CD4-positive, alpha-beta T cell treated with Interleukin-21 for 1 hour (primary cell): ENCODE measurements around the gene CYP2W1.
"Not testable (repeated sequence)": the region's sequence is repeated elsewhere in the genome, so short reads cannot be mapped to it uniquely, and the experiment has no call there.

Source experiments
- DNase-seq: peaks from one replicate; pipeline ENCODE4 v3.0.0-alpha.2; 2020

The CYP2W1 gene

DNA sequence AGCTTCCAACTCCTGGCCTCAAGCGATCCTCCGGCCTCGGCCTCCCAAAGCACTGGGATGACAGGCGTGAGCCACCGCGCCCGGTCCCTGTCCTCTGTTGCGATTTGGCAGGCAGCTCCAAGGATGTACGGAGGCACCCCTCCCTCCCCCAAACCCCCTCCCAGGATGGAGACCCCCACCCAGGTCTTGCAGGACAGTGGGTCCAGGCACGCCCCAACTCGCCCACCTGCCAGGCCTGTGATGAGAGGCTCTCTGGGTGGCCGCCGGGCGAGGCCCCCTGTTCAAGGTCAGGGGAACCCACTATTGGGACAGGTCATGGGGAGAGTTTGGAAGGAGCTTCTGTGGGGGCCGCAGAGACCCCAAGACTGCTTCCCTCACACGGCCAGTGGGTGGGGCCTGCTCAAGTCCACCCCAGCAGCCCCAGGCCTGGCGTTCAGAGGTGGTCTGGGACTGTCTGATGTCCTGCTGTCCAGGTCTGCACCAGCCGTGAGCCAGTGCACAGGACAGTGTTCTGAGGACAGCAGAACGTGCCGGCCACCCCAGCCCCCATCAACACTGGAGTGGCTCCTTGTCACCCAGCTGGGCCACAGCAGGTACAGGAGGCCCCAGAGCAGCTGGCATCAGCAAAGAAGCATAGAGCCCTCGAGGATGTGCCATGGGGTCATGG lies 31.0 kb upstream of the CYP2W1 start:
- no peak for DNase-seq

DNA sequence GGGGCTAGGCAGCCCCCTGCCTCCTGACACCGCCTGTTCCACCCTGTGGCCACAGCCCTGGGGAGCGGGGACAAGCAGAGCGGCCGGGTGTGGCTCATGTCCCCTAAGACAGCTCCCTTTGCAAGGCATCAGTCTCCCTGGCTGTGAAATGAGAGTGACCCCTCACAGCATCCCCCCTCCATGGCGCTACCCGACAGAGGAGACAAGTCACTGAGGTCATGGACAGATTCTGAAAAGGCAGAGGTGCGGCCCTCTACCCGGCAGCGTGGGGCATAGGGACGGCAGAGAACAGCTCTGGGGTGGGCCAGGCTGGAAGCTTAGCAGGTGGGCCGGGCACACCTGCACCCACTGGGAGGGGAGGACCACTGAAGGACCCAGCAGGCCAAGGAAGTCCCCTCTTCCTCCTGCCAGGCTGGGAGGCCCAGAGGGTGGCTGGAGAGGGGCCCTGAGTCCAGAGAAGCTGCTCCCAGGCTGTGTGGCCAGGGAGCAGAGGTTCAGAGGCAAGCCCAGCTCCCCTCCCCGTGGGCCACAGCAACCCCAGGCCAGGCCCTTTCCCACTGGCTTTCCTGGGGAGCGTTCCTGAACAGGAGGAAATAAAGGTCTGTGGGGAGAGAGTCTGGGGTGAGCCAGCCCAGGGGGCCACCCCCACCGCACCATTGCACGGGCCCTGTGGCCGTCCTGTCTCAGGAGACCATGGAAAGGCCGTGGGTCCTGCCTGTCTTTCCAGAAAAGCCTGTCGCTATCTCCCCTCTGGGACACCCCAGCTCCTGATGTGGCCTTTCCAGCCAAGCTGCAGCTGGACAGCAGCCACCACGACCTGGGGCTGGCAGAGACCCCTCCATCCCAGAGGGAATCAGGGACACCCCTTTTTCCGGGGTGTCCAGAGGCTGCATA lies 30.2 kb upstream of the CYP2W1 start:
- DNase-seq, result no peak

DNA sequence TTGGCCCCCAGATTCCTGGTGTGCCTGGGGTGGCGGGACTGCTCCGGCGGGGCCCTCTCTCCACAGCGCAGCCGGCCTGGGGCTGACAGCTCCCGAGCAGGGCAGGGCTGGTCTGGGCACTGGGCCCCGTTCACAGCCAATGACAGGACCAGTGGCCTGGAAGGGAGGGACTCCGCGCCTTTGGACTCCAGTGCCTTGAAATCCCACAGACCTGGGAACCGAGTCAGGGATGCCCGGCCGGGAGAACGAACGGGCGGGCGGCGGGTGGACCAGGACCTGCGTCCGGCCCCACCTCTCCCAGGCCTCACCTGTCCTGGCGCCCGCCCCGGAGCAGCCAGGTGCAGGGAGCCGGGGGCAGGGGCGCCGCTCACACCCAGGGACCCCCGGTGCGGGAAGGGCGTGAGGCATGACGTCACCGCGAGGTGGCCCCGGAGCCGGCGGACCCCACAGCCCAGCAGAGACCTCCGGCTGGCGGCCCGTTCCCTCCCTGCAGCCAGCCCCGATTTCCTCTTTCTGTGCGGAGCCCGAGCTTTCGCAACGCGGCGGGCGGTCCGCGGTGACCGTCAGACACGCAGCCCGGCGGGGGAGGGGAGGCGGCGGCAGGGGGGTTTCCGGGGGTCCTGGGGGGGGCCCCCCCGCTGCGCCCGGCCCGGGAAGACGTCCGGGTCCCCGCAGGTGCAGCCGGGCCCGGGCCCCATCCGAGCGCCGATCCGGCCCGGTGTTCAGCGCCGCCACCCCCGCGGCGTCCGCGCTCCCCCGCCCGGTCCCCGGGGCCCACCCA lies 29.2 kb upstream of the CYP2W1 start:
- peak; percentile 37 for DNase-seq

DNA sequence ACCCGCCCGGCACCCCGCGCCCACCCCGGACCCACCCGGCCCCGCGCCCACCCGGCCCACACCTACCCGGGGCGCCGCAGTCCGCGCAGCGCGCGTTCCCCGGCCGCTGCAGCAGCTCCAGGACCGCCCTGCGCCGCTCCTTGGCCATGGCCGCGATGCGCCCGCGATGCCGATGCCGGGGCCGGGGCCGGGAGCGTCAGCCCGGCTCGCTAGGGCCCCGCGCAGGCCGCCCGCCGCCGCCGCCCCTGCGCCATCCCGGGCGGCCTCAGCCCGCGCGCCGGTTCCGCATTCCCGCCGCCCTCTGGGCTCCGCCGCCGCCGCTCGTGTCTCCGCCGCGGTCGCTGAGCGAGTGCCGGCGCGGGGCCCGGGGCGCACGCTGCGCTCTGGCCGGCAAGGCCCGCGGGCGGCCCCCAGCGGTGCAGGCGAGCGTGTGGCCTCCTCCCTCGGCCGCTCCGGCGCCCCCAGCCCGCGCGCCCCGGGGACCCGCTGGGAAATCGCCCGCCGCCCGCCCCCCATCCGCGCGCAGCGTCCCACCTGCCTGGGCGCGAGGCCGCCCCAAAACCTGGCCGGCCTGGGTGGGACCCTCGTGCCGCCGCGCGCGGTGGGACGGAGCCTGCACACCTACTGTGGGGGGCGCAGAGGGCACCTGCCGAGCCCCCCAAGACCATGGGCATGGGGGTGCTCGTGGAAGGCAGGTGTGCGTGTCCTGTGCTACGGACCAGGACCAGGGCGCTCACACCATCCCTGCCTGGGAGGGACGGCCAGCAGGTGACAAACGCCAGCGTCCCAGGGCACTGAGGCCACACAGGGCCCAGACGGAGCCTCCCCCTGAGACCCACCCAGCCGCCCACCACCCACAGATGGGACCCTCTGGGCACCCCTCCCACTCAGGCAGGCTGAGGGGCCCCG lies 28.4 kb upstream of the CYP2W1 start, which contains the start of gene ADAP1:
TSS of gene ADAP1 (minus strand) at position 351 of the 909 bp plus-strand sequence. CDS start at position 148, 203 bp downstream.
- peak; percentile 66 for DNase-seq

DNA sequence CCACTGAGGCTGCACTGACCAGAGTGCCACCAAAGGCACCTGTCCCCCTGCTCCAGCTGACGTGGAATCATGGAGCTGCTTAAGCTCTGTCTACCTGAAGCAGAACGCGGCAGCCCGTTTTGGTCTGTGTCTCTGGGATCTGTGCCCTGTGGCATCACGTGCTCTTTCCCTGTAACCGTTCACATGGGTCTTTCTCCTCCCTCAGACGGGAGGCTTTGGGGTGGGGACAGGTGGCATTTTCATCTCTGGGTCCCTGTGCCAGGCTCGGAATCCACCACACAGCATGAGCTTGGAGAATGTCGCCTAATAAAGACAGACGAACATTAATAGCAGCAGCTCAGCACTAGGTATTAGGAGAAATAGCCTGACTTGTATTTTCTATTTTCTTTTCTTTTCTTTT lies 26.9 kb upstream of the CYP2W1 start:
- no peak for DNase-seq

DNA sequence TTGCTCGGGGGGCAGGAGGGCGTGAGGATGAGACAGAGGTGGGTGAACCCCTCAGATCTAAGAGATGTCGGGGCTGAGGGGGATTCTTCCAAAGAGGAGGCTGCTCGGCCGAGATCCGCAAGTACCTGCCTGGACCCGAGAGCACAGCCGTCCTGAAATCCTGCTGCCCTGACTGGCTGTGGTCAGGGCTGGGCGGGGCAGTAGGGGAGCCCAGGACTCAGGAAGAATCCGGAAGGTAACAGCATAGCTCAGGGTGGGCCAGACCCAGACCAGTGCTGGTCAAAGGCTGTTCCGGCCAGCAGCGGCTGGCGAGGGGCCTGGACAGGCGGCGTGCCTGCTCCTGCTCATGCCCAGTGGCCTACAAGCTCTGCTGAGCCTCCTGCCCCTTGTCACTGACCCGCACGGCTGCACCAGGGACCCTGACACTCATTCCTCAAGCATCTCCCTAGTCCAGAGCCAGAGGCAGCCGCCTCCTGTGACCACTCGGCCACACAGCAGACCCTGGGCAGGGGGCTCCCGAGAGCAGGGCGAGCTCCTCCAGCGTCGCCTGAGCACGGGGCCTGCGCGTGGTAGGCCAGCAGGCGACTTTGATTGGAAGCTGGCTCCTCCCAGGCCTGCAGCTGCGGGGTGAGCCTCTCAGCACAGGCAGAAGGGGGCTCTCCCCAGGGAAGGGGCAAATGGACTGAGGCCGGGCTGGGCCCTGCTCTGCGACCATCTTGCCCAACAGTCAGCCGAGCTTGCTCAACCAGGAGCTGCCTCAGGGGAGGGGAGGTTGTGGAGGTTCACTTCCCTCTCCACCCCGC lies 25.4 kb upstream of the CYP2W1 start:
- DNase-seq, result no peak

DNA sequence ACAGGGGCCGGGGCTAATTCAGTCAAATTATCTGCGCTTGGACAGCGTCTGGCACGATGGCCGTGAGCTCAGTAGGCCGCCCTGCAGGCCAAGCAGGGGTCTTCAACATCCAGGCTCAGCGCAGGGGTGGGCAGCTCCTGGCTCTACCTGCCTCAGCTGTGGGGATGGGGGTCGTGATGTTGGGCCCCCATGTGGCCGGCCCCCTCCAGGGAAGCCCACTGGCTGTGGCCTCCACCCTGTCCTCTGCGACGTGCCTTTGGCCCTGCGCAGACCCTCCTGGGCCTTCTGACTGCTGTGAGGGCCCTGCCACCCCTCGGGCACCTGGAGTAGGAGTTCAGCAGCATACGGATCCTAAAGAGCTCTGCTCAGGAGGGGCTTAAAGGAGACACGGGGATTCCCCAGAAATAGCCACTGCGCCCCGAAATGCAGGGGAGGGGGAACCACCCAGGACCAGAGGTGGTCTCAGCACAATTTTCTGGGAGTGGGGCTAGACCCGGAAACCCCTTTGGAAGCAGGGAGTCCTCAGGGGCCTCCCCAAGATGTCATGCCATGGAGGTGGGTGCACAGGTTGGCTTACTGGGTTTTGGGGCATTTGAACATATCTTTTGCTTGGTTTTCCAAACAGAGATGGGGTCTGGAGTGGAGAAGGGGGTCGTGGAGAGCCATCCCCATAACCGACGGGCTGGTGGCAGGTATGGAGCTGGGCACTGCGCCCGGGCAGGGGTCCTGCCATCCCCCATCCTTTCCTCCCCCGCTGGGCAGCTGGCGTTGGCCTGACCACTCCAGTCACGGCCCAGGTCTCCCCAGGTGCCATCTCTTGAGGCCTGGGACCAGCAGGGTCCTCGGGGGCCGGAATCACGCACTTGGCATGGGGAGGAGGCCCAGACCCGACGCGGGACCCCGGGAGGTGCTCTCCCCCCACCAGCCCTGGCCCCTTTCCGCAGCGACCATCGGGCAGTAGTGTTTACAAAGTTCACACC lies 24.5 kb upstream of the CYP2W1 start:
- DNase-seq, result no peak

DNA sequence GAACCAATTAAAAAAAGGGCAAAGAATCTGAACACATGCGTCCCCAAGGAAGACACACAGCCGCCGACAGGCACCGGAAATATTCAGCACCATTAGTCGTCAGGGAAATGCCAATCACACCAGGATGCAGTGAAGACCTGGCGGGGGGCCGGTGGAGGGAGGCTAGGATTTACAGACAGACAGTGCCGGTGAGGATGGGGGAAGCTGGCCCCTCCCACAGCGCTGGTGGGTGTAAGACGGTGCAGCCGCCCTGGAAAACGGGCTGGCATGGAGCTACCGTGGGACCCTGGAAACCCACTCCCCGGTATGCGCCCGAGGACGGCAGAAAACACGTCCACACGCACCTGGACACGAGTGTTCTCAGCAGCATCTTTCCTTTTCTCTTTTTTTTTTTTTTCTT lies 23.7 kb upstream of the CYP2W1 start:
- no peak for DNase-seq

DNA sequence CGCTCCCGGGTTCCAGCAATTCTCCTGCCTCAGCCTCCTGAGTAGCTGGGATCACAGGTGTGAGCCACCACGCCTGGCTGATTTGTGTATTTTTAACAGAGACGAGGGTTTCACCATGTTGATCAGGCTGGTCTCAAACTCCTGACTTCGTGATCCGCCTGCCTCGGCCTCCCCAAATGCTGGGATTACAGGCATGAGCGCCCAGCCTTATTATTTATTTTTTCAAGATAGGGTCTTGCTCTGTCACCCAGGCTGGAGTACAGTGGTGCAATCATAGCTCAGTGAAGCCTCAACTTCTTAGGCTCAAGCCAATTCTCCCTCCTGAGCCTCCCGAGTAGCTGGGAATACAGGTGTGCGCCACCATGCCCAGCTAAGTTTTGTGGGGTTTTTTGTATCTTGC lies 23.2 kb upstream of the CYP2W1 start:
- not testable (repeated sequence) for DNase-seq

DNA sequence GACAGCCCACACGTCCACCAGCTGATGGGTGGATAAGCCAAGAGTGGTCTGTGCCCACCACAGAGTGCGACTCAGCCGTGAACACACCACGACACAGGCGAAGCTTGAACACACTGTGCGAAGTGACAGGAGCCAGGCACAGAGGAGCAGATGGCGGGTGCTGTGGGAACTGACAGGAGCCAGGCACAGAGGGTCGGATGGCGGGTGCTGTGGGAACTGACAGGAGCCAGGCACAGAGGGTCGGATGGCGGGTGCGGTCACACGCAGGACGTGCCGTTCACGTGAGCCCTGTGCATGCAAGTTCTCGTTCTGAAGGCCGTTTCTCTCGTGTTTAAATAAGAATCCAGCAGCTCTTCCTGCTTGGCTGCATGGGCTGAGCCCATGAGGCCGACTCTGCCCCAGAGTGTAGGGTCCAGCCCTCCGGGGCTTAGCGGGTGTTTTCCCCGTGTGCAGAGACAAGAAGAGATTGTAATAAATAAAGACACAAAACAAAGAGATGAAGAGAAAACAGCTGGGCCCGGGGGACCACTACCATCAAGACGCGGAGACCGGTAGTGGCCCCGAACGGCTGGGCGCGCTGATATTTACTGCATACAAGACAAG lies 22.6 kb upstream of the CYP2W1 start:
- DNase-seq, result no peak

DNA sequence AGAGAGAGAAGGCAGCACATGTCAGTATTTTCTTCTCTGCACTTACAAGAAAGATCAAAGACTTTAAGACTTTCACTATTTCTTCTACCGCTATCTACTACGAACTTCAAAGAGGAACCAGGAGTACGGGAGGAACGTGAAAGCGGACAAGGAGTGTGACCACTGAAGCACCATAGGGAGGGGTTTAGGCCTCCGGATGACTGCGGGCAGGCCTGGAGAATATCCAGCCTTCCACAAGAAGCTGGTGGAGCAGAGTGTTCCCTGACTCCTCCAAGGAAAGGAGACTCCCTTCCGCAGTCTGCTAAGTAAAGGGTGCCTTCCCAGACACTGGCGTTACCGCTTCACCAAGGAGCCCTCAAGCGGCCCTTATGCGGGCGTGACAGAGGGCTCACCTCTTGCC lies 22.0 kb upstream of the CYP2W1 start:
- DNase-seq, result not testable (repeated sequence)

DNA sequence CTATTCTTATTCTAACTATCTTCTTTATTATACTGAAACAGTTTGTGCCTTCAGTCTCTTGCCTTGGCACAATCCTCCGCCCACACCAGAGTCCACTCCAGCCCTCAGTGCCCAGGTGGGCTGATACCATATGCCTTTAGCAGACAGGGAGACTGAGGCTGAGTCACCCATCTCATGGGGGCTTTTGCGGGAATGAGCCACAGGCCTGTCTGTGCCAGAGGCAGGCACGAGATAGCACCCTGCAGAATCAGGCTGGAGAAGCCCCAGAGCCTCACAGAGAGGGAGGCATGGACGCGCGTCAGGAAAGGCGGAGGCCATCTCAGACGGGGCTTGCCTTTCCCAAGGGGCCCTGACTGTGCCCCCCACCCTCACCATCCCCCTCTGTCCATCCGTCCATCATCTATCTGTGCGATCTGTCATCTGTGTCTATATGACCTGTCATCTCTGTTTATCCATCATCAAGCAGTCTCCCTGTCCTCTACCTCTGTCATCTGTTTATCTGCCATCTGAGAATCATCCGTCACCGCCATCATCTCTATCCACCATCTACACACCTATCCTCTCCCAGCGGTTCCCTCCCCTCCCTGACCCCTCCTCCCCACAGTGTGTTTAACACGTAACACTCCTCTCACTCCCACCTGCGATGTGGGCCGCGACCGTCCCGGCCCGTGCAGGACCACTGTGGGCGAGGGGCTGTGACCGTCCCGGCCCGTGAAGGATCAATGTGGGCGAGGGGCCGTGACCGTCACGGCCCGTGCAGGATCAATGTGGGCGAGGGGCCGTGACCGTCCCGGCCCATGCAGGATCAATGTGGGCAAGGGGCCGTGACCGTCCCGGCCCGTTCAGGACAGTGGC lies 21.2 kb upstream of the CYP2W1 start:
- DNase-seq, result no peak

DNA sequence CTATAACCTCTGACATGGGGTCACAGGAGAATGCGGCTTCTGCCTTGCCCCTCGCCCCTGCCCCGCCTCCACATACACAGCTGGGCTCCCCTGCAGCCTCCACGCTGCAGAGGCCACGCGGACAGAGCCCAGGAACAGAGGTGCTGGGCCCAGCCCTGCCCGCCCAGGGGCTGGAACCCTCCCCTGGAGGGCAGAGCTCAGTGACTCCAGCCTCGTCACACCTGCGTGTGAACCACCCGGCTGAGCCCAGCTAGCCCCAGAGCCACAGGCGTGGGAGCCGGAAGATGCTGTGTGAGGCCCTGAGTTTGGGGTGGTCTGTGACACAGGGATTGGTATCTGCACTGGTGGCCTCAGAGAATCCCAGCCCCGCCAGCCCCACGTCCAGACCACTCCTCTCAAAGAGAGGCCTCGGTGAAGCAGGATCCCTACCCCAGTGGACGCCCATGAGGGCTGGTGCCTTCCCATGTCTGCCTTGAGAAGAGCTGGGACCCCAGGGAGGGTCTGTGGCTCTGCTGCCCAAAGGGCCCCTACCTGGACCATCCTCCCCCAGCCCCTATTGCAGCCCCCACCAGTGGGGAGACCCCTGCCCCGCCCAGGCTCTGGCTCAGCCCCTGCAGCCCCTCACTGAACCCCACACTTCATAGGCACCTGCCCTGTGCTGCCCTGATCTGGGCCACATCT lies 20.4 kb upstream of the CYP2W1 start:
- no peak for DNase-seq

DNA sequence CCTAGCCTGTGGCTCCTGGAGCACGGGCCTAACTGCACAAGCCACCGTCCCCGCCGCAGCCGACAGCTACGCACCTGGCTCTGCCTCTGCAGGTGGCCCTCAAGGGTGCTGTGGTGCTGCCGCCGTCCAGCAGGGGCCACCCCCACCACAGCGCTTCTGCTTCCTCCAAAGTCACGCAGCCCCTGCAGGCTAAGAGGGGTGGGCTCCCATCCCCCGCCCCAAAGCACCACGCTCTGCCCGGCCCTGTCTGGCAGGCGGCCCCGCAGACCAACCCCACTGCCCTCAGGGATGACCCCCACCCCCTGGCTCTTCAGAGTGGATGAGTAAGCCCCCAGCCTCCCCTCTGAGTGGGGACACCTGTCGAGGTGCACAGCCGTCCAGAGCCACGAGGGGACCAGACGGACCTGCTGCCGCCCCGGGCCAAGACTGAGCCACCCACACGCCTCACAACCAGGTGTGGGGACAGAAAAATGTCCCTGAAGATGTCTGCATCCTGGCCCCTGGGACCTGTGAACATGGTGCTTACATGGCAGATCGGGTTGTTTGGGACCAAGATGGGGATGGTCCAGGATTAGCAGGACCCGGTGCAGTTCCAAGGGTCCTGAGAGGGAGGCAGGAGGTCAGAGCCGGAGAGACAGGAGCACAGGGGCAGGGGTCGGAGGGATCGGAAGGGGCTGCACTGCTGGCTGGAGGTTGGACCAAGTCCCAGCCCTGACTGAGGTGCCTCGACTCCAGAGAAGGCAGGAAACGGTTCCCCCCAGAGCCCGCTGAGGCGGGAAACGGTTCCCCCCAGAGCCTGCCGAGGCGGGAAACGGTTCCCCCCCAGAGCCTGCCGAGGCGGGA lies 19.5 kb upstream of the CYP2W1 start:
- no peak for DNase-seq

DNA sequence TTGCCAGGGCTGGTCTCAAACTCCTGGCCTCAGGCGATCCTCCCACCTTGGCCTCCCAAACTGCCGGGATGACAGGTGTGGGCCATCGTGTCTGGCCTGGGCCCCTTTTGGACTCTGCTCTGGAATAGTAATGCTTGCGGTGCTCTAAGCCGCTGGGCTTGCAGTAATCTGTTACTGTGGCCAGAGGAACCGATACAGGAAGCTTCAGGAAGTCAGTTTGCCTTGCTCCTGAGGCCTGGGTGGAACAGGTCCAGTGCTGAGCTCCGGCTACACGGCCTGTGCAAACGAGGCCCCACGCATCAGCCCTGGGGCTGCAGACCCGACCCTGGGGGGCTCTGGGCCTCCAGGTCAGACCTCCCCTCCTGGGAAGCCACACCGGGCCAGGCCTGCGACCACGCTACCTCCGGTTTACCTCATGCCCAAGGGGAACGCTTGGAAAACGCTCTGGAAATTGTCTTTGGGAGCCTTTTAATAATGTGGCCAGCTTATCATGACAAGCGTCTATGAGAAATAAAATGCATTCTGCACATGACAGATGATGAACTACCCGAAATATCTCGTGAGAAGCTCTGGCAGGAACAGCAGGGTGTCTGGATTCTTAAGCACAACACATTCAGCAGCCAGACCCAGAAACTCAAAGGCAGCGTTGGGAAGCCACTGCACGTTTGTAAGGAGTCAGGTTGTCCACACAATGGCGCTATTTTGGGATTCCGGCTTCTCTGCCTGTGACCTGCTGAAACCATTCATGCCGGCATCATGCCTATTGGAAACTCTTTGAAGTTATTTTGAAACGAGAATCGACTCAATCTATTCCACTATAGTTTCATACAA lies 18.4 kb upstream of the CYP2W1 start:
- DNase-seq, result no peak
